H1 (cell line): ENCODE results near the gene WLS. TPM values are rescaled to one million over a fixed set of nuclear protein-coding genes. Genes with fewer than 3 reads are reported as not detected.
A peak's percentile ranks its signal among the peaks of the same experiment; 100 is the strongest.

ENCODE experiments used
- CTCF ChIA-PET: fragments of 300-600 bp; sonication (Branson Sonifier 250); formaldehyde crosslinking; loops from one replicate; lab custom pipeline; 2021; ENCODE audit not compliant: partially characterized antibody; lab: Charles Lee
- POLR2A ChIA-PET: fragments of 300-600 bp; sonication (Branson Sonifier 250); formaldehyde crosslinking; loops from one replicate; lab custom pipeline; 2021; ENCODE audit warnings: inconsistent platforms; ENCODE audit not compliant: partially characterized antibody; lab: Charles Lee
- DNase-seq, 2 experiments: peaks; one replicate each; pipeline versions ENCODE4 v3.0.0 to v3.0.0-alpha.2; 2010 to 2022; ENCODE audit warnings: low spot score in 2 of 2, low read depth in 1 of 2, mixed read lengths in 1 of 2
- FAIRE-seq: peaks from 2 replicates; lab custom pipeline; 2011; peaks lifted over from hg19 to GRCh38; lab: Jason Lieb, UNC
- H2AFZ ChIP-seq: 2 replicates; pipeline ENCODE4 v1.8.1; 2012; ENCODE audit warnings: low read length, inconsistent platforms
- H2AK5ac ChIP-seq: 2 replicates; pipeline ENCODE4 v1.6.1; 2013; ENCODE audit warnings: low read depth, low read length
- H2BK120ac ChIP-seq: replicated peaks from 2 replicates; pipeline ENCODE3; 2013; ENCODE audit warnings: low read depth, low read length, inconsistent platforms
- H2BK12ac ChIP-seq: 2 replicates; pipeline ENCODE4 v1.6.1; 2013; ENCODE audit warnings: low read depth, low read length
- H2BK15ac ChIP-seq: 2 replicates; pipeline ENCODE4 v1.6.1; 2013; ENCODE audit warnings: low read length
- H2BK20ac ChIP-seq: 2 replicates; pipeline ENCODE4 v1.6.1; 2013; ENCODE audit warnings: low read length
- H2BK5ac ChIP-seq: 2 replicates; pipeline ENCODE4 v1.6.1; 2013; ENCODE audit warnings: low read depth, low read length
- H3K14ac ChIP-seq: 2 replicates; pipeline ENCODE4 v1.6.1; 2013; ENCODE audit warnings: inconsistent platforms; ENCODE audit not compliant: insufficient read length
- H3K18ac ChIP-seq: 2 replicates; pipeline ENCODE4 v1.6.1; 2013; ENCODE audit warnings: low read length; ENCODE audit errors: extremely low read depth
- H3K23ac ChIP-seq: 2 replicates; pipeline ENCODE4 v1.6.1; 2013; ENCODE audit warnings: inconsistent platforms; ENCODE audit not compliant: insufficient read length
- H3K23me2 ChIP-seq: 2 replicates; pipeline ENCODE4 v1.6.1; 2013; ENCODE audit warnings: low read depth, low read length
- H3K27ac ChIP-seq: 2 replicates; pipeline ENCODE4 v1.6.1; 2011; ENCODE audit warnings: low read depth, low read length, inconsistent platforms
- H3K27me3 ChIP-seq, 4 experiments: replicated peaks in 1 of 4; 1 replicate in 1 of 4; 2 replicates in 3 of 4; pipeline versions ENCODE4 v1.6.1 to v1.8.1; 2011 to 2013; ENCODE audit warnings: low read length in 3 of 4, mild to moderate bottlenecking in 3 of 4, inconsistent platforms in 2 of 4, mixed read lengths in 2 of 4, moderate library complexity in 1 of 4; ENCODE audit not compliant: control insufficient read depth in 3 of 4, insufficient read depth in 3 of 4; ENCODE audit errors: extremely low read depth in 1 of 4
- H3K36me3 ChIP-seq, 4 experiments: 2 replicates each; pipeline versions ENCODE4 v1.6.1 to v1.8.1; 2011 to 2013; ENCODE audit warnings: mild to moderate bottlenecking in 4 of 4, low read length in 3 of 4, moderate library complexity in 2 of 4, control low read depth in 1 of 4, inconsistent platforms in 1 of 4; ENCODE audit not compliant: insufficient read depth in 4 of 4, control insufficient read depth in 2 of 4
- H3K4ac ChIP-seq: replicated peaks from 2 replicates; pipeline ENCODE3; 2013; ENCODE audit warnings: low read length, low read depth, mixed read lengths, inconsistent platforms; ENCODE audit not compliant: insufficient read length
- H3K4me1 ChIP-seq, 4 experiments: replicated peaks in 1 of 4; 1 replicate in 1 of 4; 2 replicates in 3 of 4; pipeline versions ENCODE4 v1.6.1 to v1.8.1; 2011 to 2013; ENCODE audit warnings: low read length in 3 of 4, inconsistent platforms in 2 of 4, mixed read lengths in 1 of 4; ENCODE audit not compliant: insufficient read depth in 4 of 4, control insufficient read depth in 3 of 4
- H3K4me2 ChIP-seq, 2 experiments: 2 replicates each; pipeline versions ENCODE4 v1.6.1 to v1.8.1; 2011 to 2013; ENCODE audit warnings: low read depth in 2 of 2, low read length in 2 of 2, control low read depth in 1 of 2, inconsistent platforms in 1 of 2, mild to moderate bottlenecking in 1 of 2; ENCODE audit not compliant: insufficient read depth in 1 of 2
- H3K4me3 ChIP-seq, 4 experiments: fragments of 200-600, 300-600 bp in 1 of 4; sonication (generic), shearing (Covaris generic), sonication (Bioruptor Twin) in 1 of 4; 2 replicates each; pipeline versions ENCODE4 v1.5.1 to v1.8.1; 2011 to 2016; ENCODE audit warnings: low read length in 4 of 4, low read depth in 3 of 4, control low read depth in 2 of 4, inconsistent platforms in 2 of 4, mild to moderate bottlenecking in 2 of 4, mixed read lengths in 1 of 4, moderate library complexity in 1 of 4; ENCODE audit not compliant: insufficient read depth in 2 of 4; ENCODE audit errors: extremely low read depth in 1 of 4
- H3K56ac ChIP-seq: replicated peaks from 2 replicates; pipeline ENCODE3; 2013; ENCODE audit warnings: low read depth, mild to moderate bottlenecking, mixed read lengths, low read length, inconsistent platforms; ENCODE audit not compliant: insufficient read length
- H3K79me1 ChIP-seq: 2 replicates; pipeline ENCODE4 v1.6.1; 2013; ENCODE audit warnings: low read depth, low read length, control low read depth
- H3K79me2 ChIP-seq, 2 experiments: 2 replicates each; pipeline versions ENCODE4 v1.6.1 to v1.8.1; 2012 to 2013; ENCODE audit warnings: low read length in 2 of 2, mild to moderate bottlenecking in 2 of 2, inconsistent platforms in 1 of 2; ENCODE audit not compliant: insufficient read depth in 2 of 2, control insufficient read depth in 1 of 2
- H3K9ac ChIP-seq, 4 experiments: replicated peaks in 1 of 4; 1 replicate in 1 of 4; 2 replicates in 3 of 4; pipeline versions ENCODE4 v1.6.1 to v1.8.1; 2011 to 2013; ENCODE audit warnings: low read depth in 3 of 4, low read length in 3 of 4, control low read depth in 2 of 4, mild to moderate bottlenecking in 2 of 4, moderate library complexity in 2 of 4, inconsistent platforms in 1 of 4; ENCODE audit errors: extremely low read depth in 1 of 4
- H3K9me3 ChIP-seq, 2 experiments: 2 replicates each; pipeline versions ENCODE4 v1.6.1 to v1.8.1; 2012 to 2013; ENCODE audit warnings: mild to moderate bottlenecking in 2 of 2, moderate library complexity in 2 of 2, control low read depth in 1 of 2, inconsistent platforms in 1 of 2, low read depth in 1 of 2, low read length in 1 of 2, mixed read lengths in 1 of 2; ENCODE audit not compliant: insufficient read depth in 2 of 2
- H4K20me1 ChIP-seq, 2 experiments: replicated peaks in 1 of 2; 2 replicates each; pipeline versions ENCODE3 to v1.8.1; 2011 to 2013; ENCODE audit warnings: inconsistent platforms in 2 of 2, low read length in 2 of 2, mild to moderate bottlenecking in 1 of 2; ENCODE audit not compliant: insufficient read depth in 2 of 2, control insufficient read depth in 1 of 2
- H4K5ac ChIP-seq: 2 replicates; pipeline ENCODE4 v1.6.1; 2013; ENCODE audit warnings: low read length, low read depth, mixed read lengths, inconsistent platforms; ENCODE audit not compliant: insufficient read length
- H4K8ac ChIP-seq: 2 replicates; pipeline ENCODE4 v1.8.0; 2013; ENCODE audit warnings: mild to moderate bottlenecking, moderate library complexity, low read length, inconsistent platforms; ENCODE audit not compliant: insufficient read depth; ENCODE audit errors: extremely low read depth
- H4K91ac ChIP-seq: replicated peaks from 2 replicates; pipeline ENCODE3; 2013; ENCODE audit warnings: low read length, mixed read lengths, inconsistent platforms; ENCODE audit not compliant: insufficient read length
- TEAD4 ChIP-seq: IDR thresholded peaks from 2 replicates; pipeline ENCODE4 v1.6.1; 2012; ENCODE audit warnings: low read depth, low read length, inconsistent platforms, mixed read lengths
- WGBS, 2 experiments: shearing (Covaris generic) in 1 of 2; methylation state at CpG; one replicate each; pipeline versions ENCODE4 v1.1.6 to v1.1.7; 2013 to 2015; ENCODE audit warnings: low lambda C conversion rate in 2 of 2, mixed read lengths in 2 of 2, inconsistent platforms in 1 of 2, low coverage in 1 of 2, missing lambda C conversion rate in 1 of 2; ENCODE audit not compliant: insufficient replicate concordance in 2 of 2, insufficient coverage in 1 of 2, insufficient read length in 1 of 2; ENCODE audit errors: extremely low coverage in 1 of 2, missing lambda C conversion rate in 1 of 2; 5-methylcytosine and 5-hydroxymethylcytosine counted together
- polyA plus RNA-seq, 7 experiments: library from polyadenylated mRNA; depleted of rRNA in 3 of 7; stranded (reverse) in 5 of 7; unstranded in 2 of 7; fragments of >200 nt in 5 of 7; fragments of 200-250 nt in 2 of 7; gene quantifications; 1 replicate in 5 of 7; 2 replicates in 1 of 7; 4 replicates in 1 of 7; pipeline versions ENCODE4 v1.2.1 to v1.2.3, GENCODE V29; 2011 to 2013; ENCODE audit warnings: missing spikeins in 2 of 7, mixed read lengths in 2 of 7
- total RNA-seq: library from RNA; stranded (reverse); fragmentation: NEBNext Ultra II Directional; extraction: Animal tissue kit (Norgen Biotek cat#: 25700); gene quantifications from 2 replicates; pipeline ENCODE4 v1.2.1, GENCODE V29; 2021
- TF ChIP-seq, protein P1 (sequence below): IDR thresholded peaks from 2 replicates; pipeline ENCODE4 v1.6.1; 2012; ENCODE audit warnings: inconsistent platforms

WLS gene
- total and polyA plus RNA-seq, 2 of the 8 experiments (the other 6 are each of a cell fraction or from before 2014, with no cell fraction given) = 1.2 to 2.7 TPM

DNA sequence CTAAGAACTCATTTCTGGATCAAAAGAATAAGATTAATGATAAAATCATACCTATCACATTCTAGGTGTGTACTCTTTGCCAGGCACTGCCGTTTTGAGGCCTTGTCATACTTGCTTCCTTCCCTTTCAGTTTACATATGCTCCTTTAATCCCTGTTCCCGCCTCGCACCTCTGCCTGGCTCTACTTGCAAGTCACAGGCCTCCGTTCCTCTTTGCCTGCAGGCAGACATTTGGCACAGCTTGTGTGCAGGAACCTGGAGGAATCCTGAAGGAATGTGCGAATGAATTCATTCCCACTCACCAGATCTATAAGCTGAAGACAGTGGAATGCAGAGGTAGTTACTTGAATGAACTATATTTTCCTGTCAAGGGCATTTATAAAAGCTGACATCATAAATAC is 13.8 kb downstream of the WLS start:
- Histone ChIP-seq H2BK12ac (no peak overlapping the region), H3K79me2 (no peaks in the 10 kb centered on the region), H3K79me1 (no peaks in the 10 kb centered on the region), H3K4me3 (no peak overlapping the region), H2BK5ac (no peak overlapping the region), H3K23me2 (no peaks in the 10 kb centered on the region; the same call in 1 of the 2 replicates), H3K4me2 (no peak overlapping the region; a peak in 1 of 4 replicates), H3K56ac (no peak overlapping the region), H2AFZ (no peak overlapping the region), H4K8ac (no peak overlapping the region), H2BK120ac (no peak overlapping the region), H3K27me3 (no peaks in the 10 kb centered on the region; a peak in 2 of 7 replicates), H2BK20ac (no peak overlapping the region), H4K91ac (no peak overlapping the region), H3K18ac (no peak overlapping the region), H3K9ac (no peak overlapping the region), H3K14ac (no peak overlapping the region), H4K20me1 (no peaks in the 10 kb centered on the region), H3K9me3 (no peaks in the 10 kb centered on the region), H3K23ac (no peak overlapping the region), H2AK5ac (no peak overlapping the region), H3K36me3 (no peaks in the 10 kb centered on the region), H3K4me1 (peaks cover 0 to 7% (median 1%) of the 10 kb centered on the region in 4 experiments; a peak in 3 of 7 replicates), H3K4ac (no peak overlapping the region), H4K5ac (no peak overlapping the region), H3K27ac (no peak overlapping the region), H2BK15ac (no peak overlapping the region)
- FAIRE-seq (no peak), DNase-seq (no peak)
- 73% methylated on average over 5 of the region's 5 CpGs; no CpG with 5 or more reads in 1 of the 2 experiments for WGBS, 2 experiments
- ChIA-PET POLR2A (no interaction called here), CTCF (interaction anchor here (1.0 kb wide), 1 partner anchor 14 kb away, joined by 4 read pairs; no protein-coding TSS in a partner anchor)
- TF ChIP-seq TEAD4 = peak; percentile 72
- TF ChIP-seq, protein P1, sequence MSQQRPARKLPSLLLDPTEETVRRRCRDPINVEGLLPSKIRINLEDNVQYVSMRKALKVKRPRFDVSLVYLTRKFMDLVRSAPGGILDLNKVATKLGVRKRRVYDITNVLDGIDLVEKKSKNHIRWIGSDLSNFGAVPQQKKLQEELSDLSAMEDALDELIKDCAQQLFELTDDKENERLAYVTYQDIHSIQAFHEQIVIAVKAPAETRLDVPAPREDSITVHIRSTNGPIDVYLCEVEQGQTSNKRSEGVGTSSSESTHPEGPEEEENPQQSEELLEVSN = peak; percentile 81
